Esophagus squamous epithelium (tissue), 4 donors: ENCODE data around the gene CADPS.
A peak's percentile ranks its signal among the peaks of the same experiment; 100 is the strongest.

ENCODE experiments used
- POLR2A ChIP-seq, 4 donors: fragments of 450-650 bp; IDR thresholded peaks; one replicate each; pipeline ENCODE4 v1.6.1; 2017; ENCODE audit warnings: antibody characterized with exemption in 4 of 4, mild to moderate bottlenecking in 4 of 4, moderate library complexity in 3 of 4
- TF ChIP-seq, protein P1 (sequence below), 6 experiments: fragments of 450-650 bp in 4 of 6; fragments of 200-600 bp in 2 of 6; sonication (generic) in 2 of 6; IDR thresholded peaks; one replicate each; pipeline ENCODE4 v1.5.1; 2016 to 2019; ENCODE audit warnings: antibody characterized with exemption in 6 of 6, mild to moderate bottlenecking in 4 of 6, moderate library complexity in 4 of 6

DNA sequence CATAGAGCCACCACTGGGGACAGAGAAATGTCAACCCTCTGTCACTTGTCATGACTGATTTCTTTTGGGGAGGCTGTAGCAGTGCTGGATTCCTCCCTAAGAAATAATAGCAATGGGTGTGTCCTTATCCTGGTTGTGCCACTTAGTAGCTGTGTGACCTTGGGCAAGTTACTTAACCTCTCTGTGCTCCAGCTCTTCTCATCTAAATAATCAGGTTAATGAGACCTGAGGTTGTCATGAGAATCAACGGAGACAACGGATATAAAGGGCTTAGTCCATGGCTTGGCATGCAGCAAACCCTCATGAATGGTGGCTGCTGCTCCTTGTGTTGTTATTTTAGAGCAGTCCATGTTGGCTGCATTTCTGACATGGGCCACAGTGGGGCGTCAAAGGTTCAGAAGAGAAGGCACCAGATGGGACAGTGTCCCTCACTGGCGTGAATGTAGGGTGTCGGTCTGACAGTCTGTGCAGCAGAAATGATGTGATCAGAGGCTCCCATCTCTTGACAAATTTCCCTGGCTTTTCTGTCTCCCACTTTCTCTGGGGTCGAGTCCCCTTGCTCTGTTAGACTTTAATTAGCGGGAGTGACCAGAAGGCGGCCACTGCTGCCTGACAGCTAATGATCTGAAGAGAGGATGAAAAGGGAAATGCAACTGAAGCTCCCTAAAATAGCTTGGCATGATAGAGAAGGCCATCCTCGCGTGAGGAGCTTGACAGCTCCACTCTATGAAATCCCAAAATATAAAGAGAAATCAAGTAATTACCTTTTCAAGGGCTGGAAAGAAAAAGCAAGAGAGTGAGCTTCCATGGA lies 209.4 kb downstream of the CADPS start:
- TF ChIP-seq, protein P1, sequence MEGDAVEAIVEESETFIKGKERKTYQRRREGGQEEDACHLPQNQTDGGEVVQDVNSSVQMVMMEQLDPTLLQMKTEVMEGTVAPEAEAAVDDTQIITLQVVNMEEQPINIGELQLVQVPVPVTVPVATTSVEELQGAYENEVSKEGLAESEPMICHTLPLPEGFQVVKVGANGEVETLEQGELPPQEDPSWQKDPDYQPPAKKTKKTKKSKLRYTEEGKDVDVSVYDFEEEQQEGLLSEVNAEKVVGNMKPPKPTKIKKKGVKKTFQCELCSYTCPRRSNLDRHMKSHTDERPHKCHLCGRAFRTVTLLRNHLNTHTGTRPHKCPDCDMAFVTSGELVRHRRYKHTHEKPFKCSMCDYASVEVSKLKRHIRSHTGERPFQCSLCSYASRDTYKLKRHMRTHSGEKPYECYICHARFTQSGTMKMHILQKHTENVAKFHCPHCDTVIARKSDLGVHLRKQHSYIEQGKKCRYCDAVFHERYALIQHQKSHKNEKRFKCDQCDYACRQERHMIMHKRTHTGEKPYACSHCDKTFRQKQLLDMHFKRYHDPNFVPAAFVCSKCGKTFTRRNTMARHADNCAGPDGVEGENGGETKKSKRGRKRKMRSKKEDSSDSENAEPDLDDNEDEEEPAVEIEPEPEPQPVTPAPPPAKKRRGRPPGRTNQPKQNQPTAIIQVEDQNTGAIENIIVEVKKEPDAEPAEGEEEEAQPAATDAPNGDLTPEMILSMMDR (IDR thresholded peaks at IDR 0.05) = peak in 5 of 6 experiments; percentile 45 to 85 (median 63)
- no peak for TF ChIP-seq POLR2A (IDR thresholded peaks at IDR 0.05)
